Skin epidermis (tissue), 12 donors: ENCODE measurements around the gene KIAA1671.
"Not testable (repeated sequence)": the region's sequence is repeated elsewhere in the genome, so short reads cannot be mapped to it uniquely, and the experiment has no call there.

Source experiments
- H3K27ac ChIP-seq, 21 experiments: fragments of 200-600 bp; sonication (generic) in 11 of 21; one replicate each; pipeline ENCODE4 v1.5.0; 2020; ENCODE audit warnings: mild to moderate bottlenecking in 3 of 21, inconsistent platforms in 2 of 21, moderate library complexity in 2 of 21
- H3K4me3 ChIP-seq, 7 experiments: fragments of 200-600 bp; sonication (generic) in 2 of 7; one replicate each; pipeline ENCODE4 v1.5.0; 2020; ENCODE audit warnings: inconsistent platforms in 2 of 7, mild to moderate bottlenecking in 2 of 7, moderate library complexity in 1 of 7

Gene KIAA1671

DNA sequence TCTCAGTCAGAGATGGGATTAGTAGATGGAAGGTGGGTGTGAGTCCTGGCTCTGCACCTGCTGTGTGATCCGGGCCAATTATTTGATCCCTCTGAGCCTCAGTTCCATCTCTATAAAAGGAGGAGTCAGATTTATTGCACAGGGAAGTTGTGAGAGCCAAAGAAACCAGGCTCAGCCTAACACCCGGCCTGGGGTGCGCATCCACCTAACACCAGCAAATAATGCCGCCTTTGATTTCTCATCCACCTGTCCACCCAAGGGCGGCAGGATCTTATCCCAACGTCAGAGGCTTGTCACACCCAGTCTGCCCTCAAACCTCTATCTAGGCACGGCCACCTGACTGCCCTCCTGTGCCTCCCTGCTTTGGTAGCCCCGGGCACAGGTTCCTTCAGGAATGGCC, 269.3 kb downstream of the KIAA1671 start:
- Histone ChIP-seq H3K4me3 (no peak overlapping the region), H3K27ac (no peak overlapping the region)

- H3K4me3 ChIP-seq, result no peak overlapping the region
- no peak overlapping the region for H3K27ac ChIP-seq
Measured at GRCh38 chr22:25223269-25223850, 270.8 kb downstream of the KIAA1671 start.

GRCh38 chr22:25228822-25229221, 276.3 kb downstream of the KIAA1671 start:
- Histone ChIP-seq H3K4me3 (no peak overlapping the region), H3K27ac (no peak overlapping the region)

- not testable (repeated sequence) for H3K4me3 ChIP-seq, H3K27ac ChIP-seq
Measured at GRCh38 chr22:25230760-25231159, 278.2 kb downstream of the KIAA1671 start.

DNA sequence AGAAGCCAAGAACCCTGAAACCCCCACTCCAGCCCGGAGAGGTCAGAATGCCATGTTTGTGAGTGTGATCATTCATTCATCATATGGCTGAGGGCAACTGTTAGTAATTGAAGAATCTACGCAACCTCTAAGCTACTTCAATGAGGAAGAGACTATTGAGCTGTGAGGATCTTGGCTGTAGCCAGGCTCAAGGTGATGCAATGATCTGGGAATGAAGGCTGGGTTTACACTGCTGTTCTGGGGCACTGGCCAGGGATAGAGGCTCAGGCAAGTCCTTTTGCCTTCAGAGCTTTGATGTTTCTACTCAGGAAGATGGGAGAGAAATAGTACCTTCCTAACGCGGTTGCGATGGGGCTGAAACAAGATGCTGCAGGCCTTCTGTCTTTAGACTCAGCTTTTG, 279.8 kb downstream of the KIAA1671 start:
- Histone ChIP-seq H3K27ac (no peak overlapping the region), H3K4me3 (no peak overlapping the region)

DNA sequence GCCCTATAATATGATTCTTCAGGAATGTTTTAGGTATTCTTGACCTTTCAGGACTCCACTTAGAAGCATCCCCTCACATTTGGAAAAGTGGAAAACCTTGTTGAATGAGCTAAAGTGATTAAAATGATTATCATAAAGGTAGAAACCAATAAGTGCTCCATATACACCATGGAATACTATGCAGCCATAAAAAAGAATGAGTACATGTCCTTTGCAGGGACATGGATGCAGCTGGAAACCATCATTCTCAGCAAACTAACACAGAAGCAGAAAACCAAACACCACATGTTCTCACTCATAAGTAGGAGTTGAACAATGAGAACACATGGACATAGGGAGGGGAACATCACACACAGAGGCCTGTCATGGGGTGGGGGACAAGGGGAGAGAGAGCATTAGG, 281.2 kb downstream of the KIAA1671 start:
- H3K27ac ChIP-seq, H3K4me3 ChIP-seq: not testable (repeated sequence)

- H3K27ac ChIP-seq, result no peak overlapping the region
- no peak overlapping the region for H3K4me3 ChIP-seq
Measured at GRCh38 chr22:25235547-25236290, 283.2 kb downstream of the KIAA1671 start.

GRCh38 chr22:25236417-25236816, 283.9 kb downstream of the KIAA1671 start:
- Histone ChIP-seq H3K27ac (no peak overlapping the region), H3K4me3 (no peak overlapping the region)

DNA sequence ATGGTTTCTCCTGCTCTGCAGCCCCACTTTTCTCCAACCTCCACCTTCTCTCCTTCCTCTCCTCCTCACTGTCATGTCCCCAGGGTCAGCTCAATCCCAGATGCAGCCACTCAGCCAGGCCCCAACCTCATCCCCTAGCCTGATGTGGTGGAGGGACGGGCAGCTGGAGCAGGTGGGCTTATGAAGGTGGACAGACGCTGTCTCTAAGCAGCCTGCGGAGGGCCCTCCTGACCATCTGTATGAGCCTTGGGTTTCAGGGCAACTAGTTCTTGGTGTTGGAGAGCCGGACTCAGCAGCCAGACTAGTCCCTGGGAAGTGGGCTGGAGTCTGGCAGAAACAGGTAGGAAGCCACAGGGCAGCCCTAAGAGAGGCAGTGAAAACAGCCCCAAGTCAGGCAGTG, 285.0 kb downstream of the KIAA1671 start:
- H3K4me3 ChIP-seq, result no peak overlapping the region
- H3K27ac ChIP-seq, result no peak overlapping the region

DNA sequence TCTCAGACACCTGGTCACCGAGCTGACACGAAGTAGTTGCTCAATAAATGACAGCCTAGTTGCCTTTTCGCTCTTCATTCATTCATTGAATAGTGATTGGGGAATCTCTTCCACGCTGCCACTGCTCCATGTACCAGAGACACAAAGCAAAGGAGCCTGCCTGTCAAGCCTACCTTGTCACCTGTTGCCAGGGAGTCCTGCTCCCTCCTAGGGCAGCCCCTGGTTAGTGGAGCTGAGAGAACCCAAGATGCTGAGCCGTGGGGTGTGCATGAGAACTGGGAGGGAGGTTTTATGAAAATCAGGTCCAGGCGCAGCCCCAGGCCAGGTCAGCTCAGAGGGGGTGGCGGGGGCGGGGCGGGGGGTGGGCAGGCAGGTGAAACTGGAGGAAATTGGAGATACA, 285.5 kb downstream of the KIAA1671 start:
- H3K27ac ChIP-seq, H3K4me3 ChIP-seq: not testable (repeated sequence)
